Hematopoietic multipotent progenitor cell treated with erythropoietin and hydrocortisone succinate and interleukin-3 and kit ligand, for 15 days (in vitro differentiated cells): Measurements from ENCODE around the gene SRPRB.
"Not testable (repeated sequence)": the region's sequence is repeated elsewhere in the genome, so short reads cannot be mapped to it uniquely, and the experiment has no call there.

Experiments used
- DNase-seq: peaks from one replicate; pipeline ENCODE4 v3.0.0-alpha.2; 2015; ENCODE audit warnings: low spot score

SRPRB gene

DNA sequence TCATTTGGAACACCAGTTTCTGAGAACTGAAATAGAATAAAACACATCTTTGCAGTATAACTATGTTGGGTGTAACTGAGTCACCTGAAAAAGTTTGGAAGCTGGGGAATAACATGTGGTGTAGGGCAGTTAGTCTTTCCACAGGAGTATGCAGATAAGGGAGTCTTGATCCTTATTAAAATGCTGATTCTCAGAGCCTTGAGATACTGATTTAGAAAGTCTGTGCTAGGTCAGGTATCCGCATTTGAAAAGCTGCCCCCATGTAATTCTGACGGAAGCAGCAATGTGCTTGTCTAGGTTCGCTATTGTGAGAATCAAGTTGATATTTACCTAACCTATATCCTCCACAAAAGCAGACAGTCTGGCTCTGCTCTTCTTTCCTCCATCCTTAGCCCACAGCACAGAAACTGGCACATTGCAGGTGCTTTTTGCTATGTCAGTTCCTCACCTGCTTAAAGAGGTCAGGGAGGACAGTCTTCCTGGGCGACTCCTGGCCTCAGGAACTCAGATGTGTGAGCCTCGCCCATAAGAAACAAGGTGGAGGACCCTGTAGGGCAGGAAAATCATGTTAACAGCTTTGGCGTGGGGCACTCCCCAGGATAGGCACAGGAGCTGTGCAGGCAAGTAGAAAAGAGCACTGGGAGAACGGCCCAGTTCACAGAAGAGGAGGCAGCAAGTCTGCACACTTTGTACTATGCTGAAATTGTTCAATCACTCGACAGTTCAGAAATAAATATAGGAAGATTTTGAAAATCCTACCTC is 27.6 kb upstream of the SRPRB start:
- no peak for DNase-seq

DNA sequence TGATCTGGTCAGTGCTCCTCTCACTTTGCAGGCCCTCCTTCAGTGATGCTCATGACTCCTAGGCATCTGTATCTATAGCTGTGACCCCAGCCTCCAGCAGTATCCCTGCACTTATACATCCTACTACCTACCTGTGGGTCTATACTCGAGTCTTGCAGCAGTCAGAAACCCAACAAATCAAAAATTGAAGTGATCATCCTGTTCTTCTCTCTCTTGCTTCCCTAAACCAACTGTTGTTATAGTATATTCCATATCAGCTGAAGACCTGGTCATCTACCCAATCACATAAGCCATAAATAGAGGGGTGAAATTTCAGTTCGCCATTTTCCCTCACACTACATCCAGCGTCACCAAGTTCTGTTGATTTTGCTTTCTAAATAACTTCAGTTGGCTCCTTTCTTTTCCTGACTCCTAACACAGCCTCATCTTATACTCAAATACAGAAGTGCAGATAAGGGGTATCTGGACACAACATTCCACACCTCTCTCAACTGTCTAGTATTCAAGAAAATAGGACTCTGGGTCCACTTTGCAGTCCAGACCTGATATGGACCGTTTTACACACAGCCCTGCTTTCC is 25.9 kb upstream of the SRPRB start:
- no peak for DNase-seq

DNA sequence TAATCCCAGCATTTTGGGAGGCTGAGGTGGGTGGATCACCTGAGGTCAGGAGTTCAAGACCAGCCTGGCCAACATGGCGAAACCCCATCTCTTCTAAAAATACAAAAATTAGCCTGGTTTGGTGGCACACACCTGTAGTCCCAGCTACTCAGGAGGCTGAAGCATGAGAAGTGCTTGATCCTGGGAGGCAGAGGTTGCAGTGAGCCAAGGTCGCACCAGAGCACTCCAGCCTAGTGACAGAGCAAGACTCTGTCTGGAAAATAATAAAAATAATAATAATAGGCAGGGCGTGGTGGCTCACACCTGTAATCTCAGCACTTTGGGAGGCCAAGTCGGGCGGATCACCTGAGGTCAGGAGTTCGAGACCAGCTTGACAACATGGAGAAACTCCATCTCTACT is 24.9 kb upstream of the SRPRB start:
- DNase-seq = not testable (repeated sequence)

DNA sequence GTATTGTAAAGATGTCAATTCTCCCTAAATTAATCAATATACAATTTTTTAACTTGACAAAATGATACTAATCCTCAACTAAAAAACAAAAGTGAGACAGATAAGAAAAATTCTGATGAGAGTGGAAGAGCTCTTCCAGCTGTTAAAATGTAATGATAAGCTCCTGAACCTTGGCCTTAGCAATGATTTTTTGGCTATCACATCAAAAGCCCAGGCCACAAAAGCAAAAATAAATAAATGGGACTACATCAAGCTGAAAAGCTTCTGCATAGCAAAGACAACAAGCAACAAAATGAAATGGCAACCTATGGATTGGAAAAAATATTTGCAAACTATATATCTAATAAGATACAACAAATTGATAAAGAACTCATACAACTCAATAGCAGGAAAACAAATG is 24.0 kb upstream of the SRPRB start:
- DNase-seq = no peak

DNA sequence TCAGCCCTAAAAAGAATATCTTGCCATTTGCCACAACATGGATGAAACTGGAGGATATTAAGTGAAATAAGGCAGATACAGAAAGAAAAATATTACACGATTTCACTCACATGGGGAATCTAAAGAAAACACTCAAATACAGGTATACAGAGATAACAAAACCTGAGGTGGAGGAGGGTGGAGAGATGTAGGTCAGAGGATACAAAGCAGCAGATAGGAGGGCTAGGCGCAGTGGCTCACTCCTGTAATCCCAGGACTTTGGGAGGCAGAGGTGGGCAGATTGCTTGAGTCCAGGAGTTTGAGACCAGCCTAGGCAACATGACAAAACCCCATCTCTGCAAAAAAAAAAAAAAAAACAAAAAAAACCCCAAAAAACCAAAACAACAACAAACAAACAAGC is 23.2 kb upstream of the SRPRB start:
- no peak for DNase-seq

DNA sequence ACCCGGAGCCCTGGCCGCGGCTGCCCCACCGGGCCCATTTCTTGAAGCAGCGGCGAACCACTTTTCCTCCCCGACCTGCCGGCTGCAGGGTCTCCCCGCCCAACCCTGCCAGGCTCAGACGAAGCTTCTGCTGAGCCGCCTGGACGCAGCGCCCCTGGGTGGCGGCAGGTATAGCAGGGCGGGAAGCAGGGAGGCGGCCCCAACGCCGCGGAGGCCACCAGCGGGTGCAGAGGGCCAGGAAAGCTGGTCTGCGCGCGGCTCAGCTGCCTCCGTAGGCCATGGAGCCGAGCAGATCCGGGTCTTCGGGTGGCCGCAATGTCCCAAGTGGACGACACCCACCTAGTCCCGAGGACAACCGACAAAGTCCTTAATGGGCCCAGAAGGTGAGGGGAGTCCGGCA is 21.9 kb upstream of the SRPRB start:
- no peak for DNase-seq

DNA sequence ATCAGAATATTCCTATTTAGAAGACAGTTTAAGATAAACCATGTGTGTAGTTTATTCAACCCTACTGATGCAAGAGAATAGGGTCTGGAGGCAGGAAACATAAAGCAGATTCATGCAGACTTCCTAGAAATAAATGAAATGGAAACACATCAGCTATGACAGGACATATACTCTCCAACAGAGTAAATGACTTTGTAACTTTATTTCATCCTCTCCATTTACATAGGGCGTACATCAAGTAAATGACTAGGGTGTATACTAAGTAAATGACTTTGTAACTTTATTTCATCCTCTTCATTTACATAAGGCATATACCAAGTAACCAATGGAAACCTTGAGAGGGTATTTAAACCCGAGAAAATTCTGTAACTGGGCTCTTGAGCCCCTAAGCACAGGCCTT is 17.6 kb upstream of the SRPRB start:
- no peak for DNase-seq

DNA sequence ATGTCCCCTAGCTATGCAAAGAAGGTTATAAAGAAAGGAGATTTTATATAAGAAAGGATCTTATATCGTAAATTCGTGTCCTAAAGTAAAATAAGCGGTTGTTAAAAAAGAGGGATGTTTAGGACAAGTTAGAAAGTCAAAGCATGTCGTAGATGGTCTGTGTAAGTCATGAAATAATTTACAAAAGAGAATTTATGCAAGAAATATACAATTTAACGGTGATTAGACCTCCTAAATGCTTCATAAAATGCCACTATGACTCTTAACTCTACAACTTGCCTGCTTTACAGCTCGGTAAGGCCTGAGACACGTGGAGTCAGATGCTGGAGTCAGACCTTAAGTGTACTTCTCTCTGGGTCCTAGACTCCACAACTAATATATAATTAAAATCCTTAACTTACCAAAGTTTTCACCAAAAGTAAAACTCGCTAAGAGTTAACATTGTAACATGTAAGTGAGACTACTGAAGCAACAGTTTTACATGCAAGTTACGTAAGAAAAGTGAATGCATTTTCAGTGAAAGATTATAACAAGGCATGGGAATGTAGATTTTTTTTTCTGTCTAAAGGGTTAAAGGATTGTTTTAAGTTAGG is 13.3 kb upstream of the SRPRB start:
- DNase-seq = no peak

DNA sequence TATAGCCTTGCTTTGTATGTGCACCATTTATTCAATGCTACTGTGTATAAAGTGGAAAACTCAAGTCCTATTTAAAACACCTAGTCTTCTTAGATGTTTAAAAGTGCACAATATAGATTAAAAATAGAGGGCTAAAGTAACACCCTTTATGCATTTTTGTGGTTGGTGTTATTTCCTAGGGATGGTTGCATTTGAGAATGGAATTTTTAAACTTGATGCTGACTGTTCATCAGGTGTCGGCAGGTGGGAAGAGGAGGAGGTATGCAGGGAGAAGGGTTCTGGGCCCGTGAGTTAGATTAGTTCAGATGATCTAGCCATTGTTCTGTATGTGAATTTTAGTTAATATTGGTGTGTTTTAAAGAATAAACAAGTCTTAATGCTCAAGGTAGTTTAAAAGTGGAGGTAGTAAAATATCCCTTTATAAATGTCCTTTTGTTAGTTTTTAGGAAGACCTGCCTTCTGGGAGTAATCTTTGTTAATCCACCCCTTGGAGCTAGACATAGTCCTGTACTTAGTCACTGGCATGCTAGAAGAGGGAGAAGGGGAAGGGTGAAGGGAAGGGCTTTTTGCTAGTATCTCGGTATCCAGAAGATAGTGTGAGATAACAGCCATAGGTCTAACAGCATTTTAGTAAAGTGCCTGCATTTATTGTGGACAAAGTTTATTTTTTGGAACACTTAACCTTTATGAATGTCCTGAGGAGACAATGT is 8.1 kb upstream of the SRPRB start:
- no peak for DNase-seq

DNA sequence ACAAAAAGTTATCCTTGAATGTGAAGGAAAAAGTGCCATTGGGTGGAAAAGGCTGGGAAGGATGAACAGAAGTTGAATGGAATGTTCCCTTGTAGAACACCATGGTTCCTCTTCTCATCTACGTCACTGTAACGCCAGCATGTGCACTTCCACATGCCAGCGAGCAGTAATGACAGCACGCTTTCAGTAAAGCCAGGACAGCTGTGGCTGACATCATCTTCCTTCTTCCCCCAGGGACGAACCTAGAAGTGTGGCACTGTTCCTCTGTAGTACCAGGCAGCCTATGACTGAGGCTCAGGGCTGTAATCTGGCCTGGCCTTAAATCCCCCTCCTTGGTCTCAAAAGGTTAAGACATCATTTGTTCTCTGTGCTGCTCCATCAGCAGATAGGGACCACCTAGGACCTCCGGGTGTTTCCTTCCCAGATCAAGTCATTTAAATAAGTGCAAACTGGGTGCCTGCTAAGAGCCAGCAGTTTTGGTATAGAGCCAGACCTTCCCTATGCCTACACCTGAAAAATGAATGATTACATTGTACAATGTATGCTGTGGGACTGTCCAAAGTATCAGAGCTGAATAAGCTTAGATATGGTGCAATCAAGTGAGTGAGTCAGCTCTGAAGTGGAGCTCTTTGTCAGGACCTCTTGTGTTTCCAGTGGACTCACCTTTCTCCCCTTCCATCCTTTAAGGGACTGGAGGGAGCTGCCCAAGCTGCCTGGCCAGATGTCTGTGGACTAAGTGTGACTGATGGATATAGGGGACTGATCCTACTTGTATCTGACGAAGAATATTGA is 5.6 kb upstream of the SRPRB start:
- DNase-seq = no peak

DNA sequence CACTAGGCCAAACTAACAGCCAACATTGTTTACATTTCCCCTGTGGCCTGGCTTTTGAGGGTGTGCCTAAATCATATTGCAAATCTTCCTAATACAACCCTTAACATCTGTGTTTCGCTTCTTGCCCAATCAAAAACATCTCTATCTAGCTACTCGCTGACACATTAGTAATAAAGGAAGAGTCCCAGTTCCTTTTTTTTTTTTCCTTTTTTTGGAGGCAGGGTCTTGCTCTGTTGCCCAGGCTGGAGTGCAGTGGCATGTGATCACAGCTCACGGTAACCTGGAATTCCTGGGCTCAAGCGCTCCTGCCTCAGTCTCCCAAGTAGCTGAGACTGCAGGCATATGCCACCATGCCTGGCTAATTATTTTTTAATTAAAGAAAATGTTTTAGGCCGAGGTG is 2.1 kb upstream of the SRPRB start:
- no peak for DNase-seq

DNA sequence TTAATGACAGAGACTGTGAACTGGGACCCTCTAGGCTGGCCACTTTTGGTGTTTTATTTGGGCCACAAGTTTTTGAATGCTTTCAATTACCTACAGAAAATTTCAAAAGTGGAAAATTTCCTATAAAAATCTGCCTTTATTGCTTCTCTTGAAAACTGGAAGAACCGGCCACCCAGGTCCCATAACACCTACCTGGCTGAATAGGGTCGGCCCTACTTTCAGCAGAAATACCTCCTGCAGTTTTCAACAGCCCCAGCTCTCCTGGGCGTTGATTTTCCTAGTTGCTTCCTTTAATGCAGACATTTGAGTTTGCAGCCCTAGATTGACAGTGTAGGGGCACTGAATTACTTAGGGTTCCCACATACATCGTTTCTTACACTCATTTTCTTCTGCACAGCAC is 719 bp upstream of the SRPRB start:
- DNase-seq = no peak

DNA sequence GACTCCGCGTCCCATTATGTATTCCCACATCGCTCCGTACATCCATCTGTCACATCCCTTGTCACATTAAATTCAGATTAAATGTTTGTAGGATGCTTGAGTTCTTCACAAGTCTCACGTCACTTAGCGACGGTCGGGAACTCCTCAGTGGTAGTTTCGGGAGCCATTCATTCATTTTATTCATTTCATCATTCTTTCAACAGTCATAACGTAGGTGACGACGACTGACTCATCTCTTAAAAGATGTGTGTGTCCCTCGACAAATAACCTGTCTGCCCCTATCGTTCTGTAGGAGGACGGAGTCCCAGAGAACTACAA is 272 bp upstream of the SRPRB start:
- DNase-seq = no peak

DNA sequence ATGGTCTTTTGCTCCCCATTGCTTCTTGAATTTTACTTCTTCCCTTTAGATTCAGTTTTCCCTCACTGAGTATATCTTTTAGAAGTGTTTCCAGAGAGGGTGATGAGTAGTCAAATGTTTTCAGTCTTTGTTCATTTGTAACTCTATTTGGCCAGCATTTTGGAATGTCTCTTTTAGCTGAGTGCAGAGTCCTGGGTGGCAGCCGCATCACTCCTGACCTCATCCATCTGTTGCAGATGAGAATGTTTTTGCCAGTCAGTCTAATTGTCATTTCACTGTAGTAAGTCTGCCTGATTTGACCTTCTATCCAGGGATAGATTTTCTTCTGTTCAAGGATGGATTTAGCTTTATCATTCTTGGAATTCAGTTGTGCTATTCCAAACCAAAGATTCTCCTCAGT is 7.3 kb downstream of the SRPRB start:
- DNase-seq = no peak

DNA sequence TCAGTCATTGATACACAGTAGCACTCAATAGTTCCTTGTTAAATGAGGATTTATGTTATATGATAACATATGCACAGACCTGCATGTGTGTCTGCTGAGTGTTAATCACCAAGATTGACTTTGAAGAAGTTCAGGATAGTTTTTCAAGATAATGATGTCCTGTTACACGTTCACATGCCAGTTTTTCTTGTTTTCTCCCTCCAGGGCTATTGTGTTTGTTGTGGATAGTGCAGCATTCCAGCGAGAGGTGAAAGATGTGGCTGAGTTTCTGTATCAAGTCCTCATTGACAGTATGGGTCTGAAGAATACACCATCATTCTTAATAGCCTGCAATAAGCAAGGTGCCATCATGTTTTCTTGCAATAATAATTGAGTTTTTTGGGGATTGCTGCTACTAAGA is 9.8 kb downstream of the SRPRB start:
- no peak for DNase-seq

DNA sequence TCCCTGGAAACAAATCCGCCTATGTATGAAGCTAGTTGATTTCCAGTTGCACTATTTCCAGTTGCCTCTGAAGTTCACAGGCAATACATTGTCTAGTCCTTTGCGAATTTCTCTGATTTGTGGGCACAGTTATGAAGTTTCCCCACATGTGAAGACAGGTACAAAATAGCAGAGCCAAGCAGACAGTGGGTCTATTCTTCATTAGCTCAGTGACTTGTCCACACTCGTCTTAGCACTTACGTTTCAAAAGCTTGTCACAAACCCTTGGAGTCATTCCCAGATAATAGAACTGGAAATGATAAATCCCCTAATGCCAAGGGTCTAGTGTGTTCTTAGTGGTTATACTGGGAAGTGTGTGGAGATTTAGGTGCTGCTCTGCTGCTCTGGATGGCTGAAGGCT is 14.5 kb downstream of the SRPRB start:
- DNase-seq = no peak

DNA sequence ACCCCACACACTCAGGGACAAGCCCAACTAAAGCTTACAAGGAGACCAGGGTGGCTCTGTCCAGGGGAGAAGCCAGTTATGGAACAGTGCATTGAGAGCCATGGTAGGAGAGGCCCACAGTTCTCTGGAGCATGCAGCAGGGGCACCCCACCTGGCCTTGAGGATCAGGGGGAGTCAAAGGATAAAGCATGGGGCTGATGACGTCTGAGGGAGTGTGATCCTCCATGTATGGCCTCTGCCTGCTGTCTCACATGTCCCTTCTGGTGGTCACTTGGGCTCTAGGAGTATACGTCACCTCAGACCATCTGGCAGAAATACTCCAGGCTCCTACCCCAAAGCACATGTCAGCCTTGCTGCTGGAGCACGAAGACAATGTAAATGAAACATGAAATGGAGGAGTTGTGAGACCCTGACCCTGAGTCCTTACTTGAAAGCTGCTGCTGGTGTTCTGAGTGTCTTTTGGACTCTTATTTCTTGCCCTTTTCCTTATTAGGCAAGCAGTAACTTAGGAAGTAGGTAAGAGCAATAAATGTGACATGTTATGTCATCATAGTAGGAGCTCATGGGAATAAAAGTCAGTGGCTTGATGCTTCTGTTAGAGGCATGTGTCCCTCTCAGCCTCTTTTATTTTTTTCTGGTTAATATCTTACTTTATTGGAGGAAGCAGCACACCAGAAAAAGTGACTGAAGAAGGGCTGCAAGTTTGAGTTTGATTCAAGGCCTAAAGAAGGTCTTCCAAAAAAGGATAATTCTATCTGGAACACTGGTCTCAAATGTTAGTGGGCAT is 15.5 kb downstream of the SRPRB start:
- no peak for DNase-seq

DNA sequence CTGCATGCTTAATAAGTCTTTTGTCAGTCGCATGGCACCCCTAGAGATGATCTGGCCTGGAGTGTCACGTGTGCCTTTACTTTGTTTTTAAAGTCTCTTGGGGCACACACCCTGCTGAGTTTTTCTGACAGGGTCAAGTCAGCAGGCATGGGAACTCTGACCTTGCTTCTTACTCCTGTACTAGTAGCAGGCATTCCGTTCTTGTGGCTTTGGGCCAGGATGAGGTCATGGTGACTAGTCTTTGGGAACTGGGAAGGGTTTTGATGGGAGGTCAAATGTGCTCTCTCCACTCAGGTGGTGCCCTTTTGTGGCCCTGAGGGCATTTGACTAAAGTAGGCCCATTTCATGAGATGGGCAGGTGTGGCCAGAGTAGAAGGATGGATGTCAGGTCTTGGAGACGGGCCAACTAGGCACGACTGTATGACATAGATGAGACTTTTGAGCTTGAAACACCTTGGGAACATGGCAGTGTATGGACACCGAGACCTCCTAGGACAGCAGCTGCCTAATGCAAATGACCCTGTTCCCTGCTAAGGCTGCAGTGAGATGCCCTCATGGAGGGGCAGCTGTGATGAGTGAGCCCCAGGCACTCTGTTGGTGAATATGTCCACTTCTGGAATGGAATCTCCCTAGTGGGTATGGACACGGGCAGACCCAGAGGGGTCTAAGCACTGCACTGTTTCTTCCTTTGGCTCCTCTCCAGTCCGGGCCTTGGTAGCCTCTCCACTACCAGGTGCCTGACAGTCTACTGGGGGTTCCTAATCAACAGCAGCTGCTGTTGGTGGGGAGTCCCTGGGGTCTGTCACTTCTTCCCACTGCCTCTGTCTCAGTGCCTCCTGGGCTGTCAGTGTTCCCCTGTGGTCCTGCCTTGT is 16.4 kb downstream of the SRPRB start:
- peak; percentile 74 for DNase-seq

DNA sequence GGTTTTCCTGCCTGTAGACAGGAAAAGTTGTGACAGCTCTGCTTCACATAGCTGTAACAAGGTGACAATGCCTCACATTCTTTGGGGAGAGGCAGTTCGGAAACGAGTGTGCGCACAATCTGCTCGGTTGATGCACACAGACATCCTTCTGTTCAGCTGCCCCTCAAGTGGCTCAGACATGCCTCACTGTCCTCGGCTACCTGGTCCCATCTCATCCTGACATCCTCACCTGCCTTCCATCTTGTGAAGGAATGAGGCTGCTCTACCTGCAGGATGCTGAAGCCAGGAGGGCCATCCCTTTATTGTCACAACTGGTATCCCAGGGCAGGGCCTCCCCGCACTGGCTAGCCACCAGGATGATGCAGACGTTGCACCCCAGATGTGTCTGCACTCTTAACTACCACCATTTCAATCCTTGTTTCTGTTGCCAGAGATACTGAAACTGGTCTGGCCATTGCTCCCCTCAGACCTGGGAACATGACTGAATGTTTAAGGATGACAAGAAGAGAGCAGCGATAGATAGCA is 19.4 kb downstream of the SRPRB start:
- DNase-seq = no peak

DNA sequence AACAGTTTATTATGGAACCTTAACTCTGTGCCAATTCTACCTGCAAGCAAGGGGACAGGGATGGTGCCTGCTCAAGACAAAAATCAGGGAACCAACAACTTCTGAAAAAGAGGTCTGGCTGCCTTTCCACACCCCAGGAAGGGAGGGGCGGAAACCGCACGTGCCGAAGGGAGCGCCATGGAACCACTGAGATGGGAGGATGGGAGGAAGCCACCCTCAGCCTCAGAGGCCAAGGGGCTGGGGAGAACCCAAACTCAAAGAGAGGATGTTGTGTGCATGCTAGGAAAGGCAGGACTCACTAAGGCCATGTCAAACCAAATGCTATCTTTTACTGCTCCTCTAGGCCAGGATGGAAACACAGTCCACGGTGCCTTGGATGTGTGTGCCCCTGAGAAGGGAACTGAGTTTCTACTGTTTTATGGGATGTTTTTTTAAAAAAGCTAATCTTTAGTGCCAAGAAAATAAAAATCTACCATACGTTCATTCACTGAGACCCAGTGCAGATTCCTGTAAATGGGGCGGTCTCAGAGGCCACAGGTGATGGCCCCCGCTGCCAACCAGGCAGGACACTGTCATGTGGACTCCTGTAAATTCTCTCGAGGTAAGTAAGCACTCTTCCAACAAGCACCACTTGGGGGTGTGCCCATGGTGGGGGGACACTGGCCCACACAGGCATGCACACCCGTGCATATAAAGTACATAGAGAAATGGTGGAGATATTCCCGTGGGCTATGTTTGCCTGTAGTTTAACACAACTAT is 20.5 kb downstream of the SRPRB start:
- no peak for DNase-seq
